GM12878 (cell line): ENCODE results near the gene GNAZ.

Experiments
- CTCF ChIP-seq, 3 experiments: IDR thresholded peaks in 2 of 3; conservative IDR thresholded peaks in 1 of 3; 2 replicates each; pipeline ENCODE4 v1.5.1; 2011; ENCODE audit warnings: low read depth in 3 of 3, low read length in 3 of 3, mild to moderate bottlenecking in 3 of 3, control low read depth in 2 of 3, moderate library complexity in 2 of 3, inconsistent platforms in 1 of 3, mixed read lengths in 1 of 3; ENCODE audit not compliant: control insufficient read depth in 2 of 3, insufficient read depth in 1 of 3; ENCODE audit errors: extremely low read depth in 1 of 3
- ESRRA ChIP-seq: IDR thresholded peaks from 2 replicates; pipeline ENCODE4 v1.6.1; 2012; ENCODE audit warnings: mild to moderate bottlenecking, low read length, improper control_type of control experiment
- HCFC1 ChIP-seq: fragments of 150-350 bp; IDR thresholded peaks from 2 replicates; pipeline ENCODE4 v1.6.1; 2014; ENCODE audit warnings: low read length
- NBN ChIP-seq: fragments of 450-650 bp; IDR thresholded peaks from 2 replicates; pipeline ENCODE4 v1.6.1; 2016
- POLR2A ChIP-seq: IDR thresholded peaks from 2 replicates; pipeline ENCODE4 v1.6.1; 2011; ENCODE audit warnings: low read depth, mild to moderate bottlenecking, low read length
- POLR2AphosphoS5 ChIP-seq: IDR thresholded peaks from 2 replicates; pipeline ENCODE4 v1.6.1; 2011; ENCODE audit warnings: mild to moderate bottlenecking, low read length, inconsistent platforms
- RCOR1 ChIP-seq: conservative IDR thresholded peaks from 2 replicates; pipeline ENCODE4 v1.6.1; 2012; ENCODE audit warnings: low read depth, low read length, improper control_type of control experiment
- SMC3 ChIP-seq: IDR thresholded peaks from 2 replicates; pipeline ENCODE4 v1.6.1; 2011; ENCODE audit warnings: low read length, improper control_type of control experiment, borderline replicate concordance
- SP1 ChIP-seq: IDR thresholded peaks from one replicate; pipeline ENCODE4 v1.6.1; 2011; ENCODE audit warnings: low read depth, low read length
- SRF ChIP-seq, 2 experiments: IDR thresholded peaks; 2 replicates each; pipeline ENCODE4 v1.6.1; 2011; ENCODE audit warnings: low read depth in 2 of 2, low read length in 2 of 2, mild to moderate bottlenecking in 1 of 2, moderate library complexity in 1 of 2
- USF2 ChIP-seq: IDR thresholded peaks from 2 replicates; pipeline ENCODE4 v1.6.1; 2011; ENCODE audit warnings: low read depth, low read length, improper control_type of control experiment, borderline replicate concordance

GRCh38 chr22:23082534-23083314 lies 12.4 kb downstream of the GNAZ start:
- TF ChIP-seq CTCF (IDR thresholded peaks at IDR 0.05 in 2 of 3, conservative IDR thresholded peaks at IDR 0.05 in 1 of 3; ENCODE audit: control insufficient read depth in 2 of 3, extremely low read depth in 1 of 3, insufficient read depth in 1 of 3, low read depth in 3 of 3, low read length in 3 of 3) (no peak), POLR2A (no peak), POLR2AphosphoS5 (no peak), USF2 (no peak), SRF (IDR thresholded peaks at IDR 0.05; ENCODE audit: low read depth in 2 of 2, low read length in 2 of 2) (no peak), RCOR1 (no peak), NBN (no peak), HCFC1 (no peak), SP1 (no peak), ESRRA (no peak), SMC3 (no peak)
